Measurements from ENCODE around the gene LPGAT1.
A peak's percentile ranks its signal among the peaks of the same experiment; 100 is the strongest.

The LPGAT1 gene

GRCh38 chr1:211741116-211741515 is 89.4 kb downstream of the LPGAT1 start:
- no peak overlapping the region for H3K4me3 Mint-ChIP-seq
- peaks cover 33% of the 10 kb centered on the region for H3K4me1 Mint-ChIP-seq (ENCODE audit: low read depth)
- peaks cover 2% of the 10 kb centered on the region for H3K27me3 Mint-ChIP-seq (ENCODE audit: low read depth)
- H3K9me3 Mint-ChIP-seq = no peaks in the 10 kb centered on the region
- no peak for DNase-seq (ENCODE audit: low spot score)
- H3K36me3 Mint-ChIP-seq (ENCODE audit: low read depth) = peaks cover 11% of the 10 kb centered on the region
- H3K27ac Mint-ChIP-seq = no peak overlapping the region

- peak overlapping the region; percentile 55 for H3K4me3 Mint-ChIP-seq
- DNase-seq (ENCODE audit: low spot score) = no peak
- H3K27me3 Mint-ChIP-seq (ENCODE audit: low read depth) = peaks cover 2% of the 10 kb centered on the region
Observed at GRCh38 chr1:211739671-211740411, 90.7 kb downstream of the LPGAT1 start.

DNA sequence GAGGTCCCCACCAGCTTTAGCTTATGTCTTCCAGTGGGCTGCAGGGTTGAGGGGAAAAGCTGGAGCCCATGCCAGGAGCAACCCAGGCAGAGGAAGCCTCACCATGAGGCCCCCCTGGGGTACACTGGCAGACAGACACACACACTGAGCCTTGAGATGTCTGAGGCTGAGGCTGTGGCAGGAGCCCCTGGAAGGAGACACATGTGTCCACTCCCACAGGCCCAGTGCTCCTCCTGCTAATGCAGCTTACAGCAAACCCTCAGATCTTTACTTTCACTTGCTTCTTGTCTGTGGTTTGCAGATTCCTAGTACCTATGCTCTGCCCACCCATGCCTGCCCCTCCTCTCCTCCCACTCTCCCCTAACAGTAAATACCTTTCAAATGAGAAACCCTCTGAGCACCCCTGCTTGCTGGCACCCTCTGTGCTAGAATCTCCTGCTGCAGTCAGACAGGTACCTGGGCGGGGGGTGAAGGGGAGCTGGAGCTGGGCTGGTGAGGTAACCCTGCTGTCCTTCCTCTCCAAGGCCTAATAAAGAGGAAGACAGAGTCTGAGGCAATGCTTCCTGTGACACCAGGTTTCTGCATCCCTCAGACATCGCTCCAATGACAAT is 91.8 kb downstream of the LPGAT1 start:
- peak overlapping the region; percentile 55 for H3K4me3 Mint-ChIP-seq
- H3K36me3 Mint-ChIP-seq (ENCODE audit: low read depth) = peaks cover 5% of the 10 kb centered on the region
- H3K4me1 Mint-ChIP-seq (ENCODE audit: low read depth) = peaks cover 33% of the 10 kb centered on the region
- peaks cover 5% of the 10 kb centered on the region for H3K27me3 Mint-ChIP-seq (ENCODE audit: low read depth)
- peak; percentile 6 for DNase-seq (ENCODE audit: low spot score)
- H3K27ac Mint-ChIP-seq = no peak overlapping the region
- no peaks in the 10 kb centered on the region for H3K9me3 Mint-ChIP-seq

More at GRCh38 chr1:211739671-211740411, 90.7 kb downstream of the LPGAT1 start:
- Mint-ChIP-seq H3K9me3 (no peaks in the 10 kb centered on the region), H3K4me1 (ENCODE audit: low read depth) (peaks cover 33% of the 10 kb centered on the region), H3K27ac (peak overlapping the region; percentile 29), H3K36me3 (ENCODE audit: low read depth) (peaks cover 5% of the 10 kb centered on the region)

- Mint-ChIP-seq H3K27ac (no peak overlapping the region), H3K9me3 (no peaks in the 10 kb centered on the region), H3K36me3 (ENCODE audit: low read depth) (peaks cover 3% of the 10 kb centered on the region), H3K4me1 (ENCODE audit: low read depth) (peaks cover 32% of the 10 kb centered on the region), H3K4me3 (peak overlapping the region; percentile 55), H3K27me3 (ENCODE audit: low read depth) (peaks cover 5% of the 10 kb centered on the region)
- no peak for DNase-seq (ENCODE audit: low spot score)
Observed at GRCh38 chr1:211738096-211738690, 92.4 kb downstream of the LPGAT1 start.

DNA sequence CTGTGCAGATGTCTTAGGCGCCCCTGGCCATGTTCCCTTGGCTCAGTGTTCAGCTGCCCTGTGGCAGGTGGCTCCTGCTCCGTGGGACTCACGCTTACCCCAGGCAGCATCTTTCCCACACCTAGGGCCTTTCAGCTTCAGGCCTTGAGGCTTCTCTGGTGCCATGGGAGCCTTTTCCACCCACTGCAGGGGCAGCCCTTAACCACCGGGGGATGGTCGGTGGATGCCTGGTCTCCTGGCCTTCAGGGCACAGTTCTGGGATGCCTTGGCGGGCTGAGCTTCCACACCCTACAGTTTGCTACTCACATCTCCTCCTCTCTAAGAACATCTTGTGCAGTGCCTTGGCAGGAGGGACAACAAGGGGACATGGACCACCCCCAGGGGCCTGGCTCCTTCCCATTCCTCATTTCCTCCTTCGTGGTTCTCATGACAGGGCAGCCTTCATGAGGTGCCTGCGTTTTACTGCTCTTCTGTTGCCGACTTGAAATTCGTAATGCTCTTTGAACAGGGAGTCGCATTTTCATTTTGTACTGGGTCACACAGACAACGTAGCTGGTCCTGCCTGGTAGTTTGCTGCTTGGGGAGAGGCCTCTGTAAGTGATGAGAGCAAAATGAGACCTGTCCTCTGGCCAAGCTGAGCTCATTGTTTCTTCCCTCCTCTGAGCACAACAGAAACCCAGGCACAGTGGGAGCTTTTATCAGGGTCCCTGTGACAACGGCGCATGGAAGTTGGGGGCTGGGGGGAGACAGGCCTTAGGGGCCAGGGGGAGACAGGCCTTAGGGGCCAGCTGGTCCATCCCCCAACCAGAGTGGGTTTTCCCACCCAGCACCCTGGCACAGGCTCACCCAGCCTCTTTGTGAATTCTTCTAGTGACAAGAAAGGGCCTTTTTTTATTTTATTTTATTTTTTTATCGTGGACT is 93.2 kb downstream of the LPGAT1 start:
- Mint-ChIP-seq H3K27ac (no peak overlapping the region), H3K4me1 (ENCODE audit: low read depth) (peaks cover 29% of the 10 kb centered on the region), H3K36me3 (ENCODE audit: low read depth) (peaks cover 2% of the 10 kb centered on the region), H3K4me3 (no peak overlapping the region), H3K9me3 (no peaks in the 10 kb centered on the region), H3K27me3 (ENCODE audit: low read depth) (peaks cover 5% of the 10 kb centered on the region)
- no peak for DNase-seq (ENCODE audit: low spot score)

- Mint-ChIP-seq H3K4me3 (no peak overlapping the region), H3K36me3 (ENCODE audit: low read depth) (no peaks in the 10 kb centered on the region), H3K4me1 (ENCODE audit: low read depth) (peaks cover 29% of the 10 kb centered on the region), H3K27me3 (ENCODE audit: low read depth) (peaks cover 3% of the 10 kb centered on the region), H3K27ac (no peak overlapping the region), H3K9me3 (no peaks in the 10 kb centered on the region)
- DNase-seq (ENCODE audit: low spot score) = no peak
Observed at GRCh38 chr1:211736351-211736915, 94.1 kb downstream of the LPGAT1 start.

DNA sequence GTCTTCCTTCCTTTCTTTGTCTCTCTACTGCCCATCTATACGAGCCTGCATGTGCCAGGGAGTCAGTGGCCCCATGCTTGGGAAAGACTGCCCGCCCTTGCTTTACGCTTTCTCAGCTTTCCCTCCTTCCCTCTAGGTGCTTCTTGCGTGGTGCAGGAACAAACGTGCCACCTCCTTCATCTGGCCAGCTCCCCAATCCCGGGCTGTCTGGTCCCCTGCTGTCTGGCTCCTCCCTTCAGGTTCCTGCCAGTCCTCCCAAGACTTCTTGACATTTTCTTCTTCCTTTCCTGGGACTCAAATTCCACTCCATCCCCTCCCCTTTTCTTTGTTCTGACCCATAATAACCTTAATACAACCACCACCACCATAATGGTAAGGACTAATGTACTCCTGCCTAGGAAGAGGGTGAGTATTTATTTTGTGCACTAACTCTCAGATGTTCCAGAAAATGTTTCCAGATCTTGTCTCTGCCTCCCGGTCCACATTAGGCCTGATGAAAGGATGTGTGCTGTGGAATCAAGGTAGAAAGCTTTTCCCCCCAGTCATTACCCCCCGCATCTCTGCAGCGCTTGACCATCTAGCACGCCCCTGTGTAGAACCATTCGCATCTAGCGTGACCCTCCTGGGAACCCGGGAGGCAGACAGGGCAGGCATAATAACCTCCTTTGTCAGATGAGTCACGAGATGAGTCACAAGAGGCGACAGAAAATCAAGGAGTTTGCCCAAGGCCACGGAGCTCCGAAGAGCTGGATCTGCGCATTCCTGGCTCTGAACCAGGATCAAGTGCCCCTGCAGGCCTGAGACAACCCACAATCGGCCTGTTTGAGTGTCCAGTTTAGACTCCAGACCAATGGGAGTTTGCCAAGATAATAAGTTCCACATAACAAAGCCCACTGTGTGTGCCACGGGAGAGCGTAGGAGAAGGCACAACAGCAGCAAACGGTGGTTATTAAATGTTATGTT is 95.1 kb downstream of the LPGAT1 start:
- Mint-ChIP-seq H3K4me1 (ENCODE audit: low read depth) (peaks cover 24% of the 10 kb centered on the region), H3K9me3 (no peaks in the 10 kb centered on the region), H3K36me3 (ENCODE audit: low read depth) (no peaks in the 10 kb centered on the region), H3K27ac (no peak overlapping the region), H3K4me3 (no peak overlapping the region), H3K27me3 (ENCODE audit: low read depth) (peaks cover 3% of the 10 kb centered on the region)
- no peak for DNase-seq (ENCODE audit: low spot score)

GRCh38 chr1:211734791-211735190 is 95.8 kb downstream of the LPGAT1 start:
- Mint-ChIP-seq H3K27me3 (ENCODE audit: low read depth) (peaks cover 3% of the 10 kb centered on the region), H3K36me3 (ENCODE audit: low read depth) (no peaks in the 10 kb centered on the region), H3K27ac (no peak overlapping the region), H3K4me1 (ENCODE audit: low read depth) (peaks cover 18% of the 10 kb centered on the region), H3K4me3 (no peak overlapping the region), H3K9me3 (no peaks in the 10 kb centered on the region)
- DNase-seq (ENCODE audit: low spot score) = no peak

DNA sequence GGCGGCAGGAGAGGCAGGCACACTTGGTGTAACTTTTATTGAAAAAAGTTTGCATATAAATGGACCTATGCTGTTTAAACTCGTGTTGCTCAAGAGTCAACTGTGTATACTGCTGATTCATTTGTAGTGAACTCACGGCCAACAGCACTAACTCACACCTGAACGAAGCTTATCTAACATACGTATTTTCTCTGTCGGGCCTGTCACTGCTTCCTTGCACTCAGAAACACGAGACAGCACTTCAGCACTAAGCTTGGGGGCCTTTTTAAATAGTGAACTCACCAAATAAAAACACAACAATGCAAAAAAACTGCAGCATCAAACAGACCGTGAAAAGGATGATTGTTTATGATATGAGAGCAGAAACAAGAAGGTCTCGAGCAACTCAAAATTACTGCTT is 96.2 kb downstream of the LPGAT1 start:
- Mint-ChIP-seq H3K4me1 (ENCODE audit: low read depth) (peaks cover 13% of the 10 kb centered on the region), H3K9me3 (no peaks in the 10 kb centered on the region), H3K4me3 (no peak overlapping the region), H3K36me3 (ENCODE audit: low read depth) (no peaks in the 10 kb centered on the region), H3K27ac (no peak overlapping the region), H3K27me3 (ENCODE audit: low read depth) (peaks cover 3% of the 10 kb centered on the region)
- no peak for DNase-seq (ENCODE audit: low spot score)

- no peaks in the 10 kb centered on the region for H3K36me3 Mint-ChIP-seq (ENCODE audit: low read depth)
- H3K27ac Mint-ChIP-seq = no peak overlapping the region
- no peaks in the 10 kb centered on the region for H3K9me3 Mint-ChIP-seq
Observed at GRCh38 chr1:211732293-211732980, 98.1 kb downstream of the LPGAT1 start.

DNA sequence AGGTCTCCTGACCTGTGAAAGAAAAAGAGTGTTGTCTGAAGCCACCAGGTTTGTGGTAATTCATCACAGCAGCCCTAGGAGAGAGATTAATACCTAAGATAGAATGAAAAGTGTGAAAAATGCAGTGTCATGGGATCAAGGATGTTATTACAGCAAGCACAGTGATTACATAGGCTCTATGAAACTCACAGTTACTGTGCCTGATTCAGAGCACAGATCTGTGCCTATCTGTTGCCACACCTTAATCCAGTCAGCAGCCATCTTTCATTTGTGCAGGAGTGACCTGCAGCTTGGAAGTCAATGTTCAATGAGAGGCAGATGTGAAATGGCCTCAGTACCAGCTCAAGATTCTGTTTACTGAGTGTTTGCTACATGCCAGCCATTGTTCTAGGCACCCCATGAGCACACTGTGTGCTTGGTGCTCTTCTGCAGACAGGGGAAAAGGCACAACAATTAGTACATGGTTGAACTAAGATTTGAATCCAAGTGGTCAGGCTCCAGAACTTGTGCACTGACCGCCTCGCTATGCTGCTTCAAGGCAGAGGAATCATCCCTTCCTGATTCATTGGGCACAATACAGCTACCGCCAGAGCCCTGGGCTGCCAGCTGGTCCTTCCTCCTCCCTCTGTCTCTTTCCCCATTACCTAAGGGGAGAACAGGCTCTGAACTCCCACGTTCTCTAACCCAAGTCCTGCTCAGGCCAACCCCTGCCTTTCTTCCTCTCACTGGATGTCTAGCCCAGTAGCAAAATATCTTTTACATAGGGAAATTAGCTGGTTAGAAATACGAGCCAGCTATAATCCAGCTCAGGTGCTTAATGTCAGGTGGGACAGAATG is 98.9 kb downstream of the LPGAT1 start:
- H3K36me3 Mint-ChIP-seq (ENCODE audit: low read depth) = no peaks in the 10 kb centered on the region
- no peaks in the 10 kb centered on the region for H3K9me3 Mint-ChIP-seq

More at GRCh38 chr1:211732293-211732980, 98.1 kb downstream of the LPGAT1 start:
- peaks cover 5% of the 10 kb centered on the region for H3K27me3 Mint-ChIP-seq (ENCODE audit: low read depth)
- no peak overlapping the region for H3K4me3 Mint-ChIP-seq
- DNase-seq (ENCODE audit: low spot score) = no peak
- H3K4me1 Mint-ChIP-seq (ENCODE audit: low read depth) = no peaks in the 10 kb centered on the region

More for the DNA sequence above, 98.9 kb downstream of the LPGAT1 start:
- Mint-ChIP-seq H3K27ac (no peak overlapping the region), H3K27me3 (ENCODE audit: low read depth) (peaks cover 8% of the 10 kb centered on the region), H3K4me1 (ENCODE audit: low read depth) (no peaks in the 10 kb centered on the region), H3K4me3 (no peak overlapping the region)
- DNase-seq (ENCODE audit: low spot score) = no peak

All from T-helper 2 cell treated with Interferon-gamma antibody and Interleukin-4, amounts not matched to agents 5 μg/mL and 100 μg/mL, for 36 hours (primary cell).